ENCODE data around the gene VAC14. TPM values are rescaled to one million over a fixed set of nuclear protein-coding genes. Genes with fewer than 3 reads are reported as not detected.

VAC14 gene
- total and polyA plus RNA-seq, 2 of the 8 experiments (the other 6 are each of a cell fraction or from before 2014, with no cell fraction given) = 56.0 to 108 TPM

DNA sequence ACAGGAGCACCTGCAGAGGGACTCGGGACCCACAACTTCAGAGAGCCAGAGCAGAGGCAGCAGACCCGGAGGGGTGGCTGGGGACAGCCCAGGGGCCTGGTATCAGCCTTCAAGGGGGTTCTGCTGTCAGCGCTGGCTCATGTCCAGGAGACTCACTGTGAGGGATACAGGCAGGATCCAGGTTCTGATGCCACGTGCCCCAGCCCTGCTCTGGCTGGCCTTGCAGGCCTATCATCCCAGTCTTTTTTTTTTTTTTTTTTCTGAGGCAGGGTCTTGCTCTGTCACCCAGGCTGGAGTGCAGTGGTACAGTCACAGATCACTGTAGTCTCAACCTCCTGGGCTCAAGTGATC, 106.1 kb downstream of the VAC14 start:
- Histone ChIP-seq H2AFZ (ENCODE audit: low read length) (no peak overlapping the region), H3K23ac (ENCODE audit: insufficient read length) (no peak overlapping the region), H2BK15ac (ENCODE audit: low read length) (no peak overlapping the region), H3K23me2 (ENCODE audit: low read depth, low read length) (no peaks in the 10 kb centered on the region), H3K14ac (ENCODE audit: insufficient read length) (no peak overlapping the region), H3K36me3 (ENCODE audit: control insufficient read depth in 2 of 4, insufficient read depth in 4 of 4, low read length in 3 of 4) (no peaks in the 10 kb centered on the region), H3K27me3 (replicated peaks in 1 of 4; ENCODE audit: control insufficient read depth in 3 of 4, extremely low read depth in 1 of 4, insufficient read depth in 3 of 4, low read length in 3 of 4) (no peaks in the 10 kb centered on the region), H2BK20ac (ENCODE audit: low read length) (peak overlapping the region; percentile 97; the same call in 1 of the 2 replicates), H3K9ac (replicated peaks in 1 of 4; ENCODE audit: extremely low read depth in 1 of 4, low read depth in 3 of 4, low read length in 3 of 4) (no peak overlapping the region), H3K79me2 (ENCODE audit: control insufficient read depth in 1 of 2, insufficient read depth in 2 of 2, low read length in 2 of 2) (no peaks in the 10 kb centered on the region), H2BK12ac (ENCODE audit: low read depth, low read length) (peak overlapping the region; percentile 94), H3K56ac (replicated peaks; ENCODE audit: insufficient read length, low read depth, low read length) (no peak overlapping the region), H3K4me2 (ENCODE audit: insufficient read depth in 1 of 2, low read depth in 2 of 2, low read length in 2 of 2) (no peak overlapping the region), H3K4me3 (ENCODE audit: extremely low read depth in 1 of 4, insufficient read depth in 2 of 4, low read depth in 3 of 4, low read length in 4 of 4) (no peak overlapping the region), H2BK5ac (ENCODE audit: low read depth, low read length) (peak overlapping the region; percentile 81; the same call in 1 of the 2 replicates), H3K4ac (replicated peaks; ENCODE audit: insufficient read length, low read depth, low read length) (no peak overlapping the region), H2BK120ac (replicated peaks; ENCODE audit: low read depth, low read length) (no peak overlapping the region), H3K18ac (ENCODE audit: extremely low read depth, low read length) (peak overlapping the region; percentile 48), H3K79me1 (ENCODE audit: low read depth, low read length) (no peaks in the 10 kb centered on the region; the same call in 1 of the 2 replicates), H4K20me1 (replicated peaks in 1 of 2; ENCODE audit: control insufficient read depth in 1 of 2, insufficient read depth in 2 of 2, low read length in 2 of 2) (no peaks in the 10 kb centered on the region), H2AK5ac (ENCODE audit: low read depth, low read length) (peak overlapping the region; percentile 25; the same call in 1 of the 2 replicates), H4K5ac (ENCODE audit: insufficient read length, low read depth, low read length) (no peak overlapping the region), H4K8ac (ENCODE audit: extremely low read depth, insufficient read depth, low read length) (no peak overlapping the region; the same call in 1 of the 2 replicates), H4K91ac (replicated peaks; ENCODE audit: insufficient read length, low read length) (peak overlapping the region; percentile 25), H3K4me1 (replicated peaks in 1 of 4; ENCODE audit: control insufficient read depth in 3 of 4, insufficient read depth in 4 of 4, low read length in 3 of 4) (peaks cover 5 to 27% (median 22%) of the 10 kb centered on the region in 4 experiments), H3K27ac (ENCODE audit: low read depth, low read length) (no peak overlapping the region), H3K9me3 (ENCODE audit: insufficient read depth in 2 of 2, low read depth in 1 of 2, low read length in 1 of 2) (no peaks in the 10 kb centered on the region)
- DNase-seq (ENCODE audit: low read depth in 1 of 2, low spot score in 2 of 2) (no peak), FAIRE-seq (no peak)
- ChIA-PET POLR2A (ENCODE audit: partially characterized antibody) (interaction anchor here (0.6 to 1.8 kb wide), 7 partner anchors 15 to 725 kb away, joined by 3 to 5 read pairs (median 4); no protein-coding TSS in a partner anchor), CTCF (ENCODE audit: partially characterized antibody) (interaction anchor here (1.2 to 3.3 kb wide), 4 partner anchors 12 to 76 kb away, joined by 5 to 15 read pairs (median 8); no protein-coding TSS in a partner anchor)
- 85% methylated on average over 4 of the region's 4 CpGs; no CpG with 5 or more reads in 1 of the 2 experiments for WGBS, 2 experiments (ENCODE audit: extremely low coverage in 1 of 2, insufficient coverage in 1 of 2, insufficient read length in 1 of 2, insufficient replicate concordance in 2 of 2, low coverage in 1 of 2, low lambda C conversion rate in 2 of 2, missing lambda C conversion rate in 1 of 2)
- TF ChIP-seq GTF2F1 (IDR thresholded peaks at IDR 0.05; ENCODE audit: borderline replicate concordance, low read depth, low read length) (no peak), SRF (IDR thresholded peaks at IDR 0.05; ENCODE audit: low read depth, low read length) (no peak), FOSL1 (IDR thresholded peaks at IDR 0.05; ENCODE audit: insufficient read depth, low read depth, low read length) (no peak), POLR2AphosphoS5 (IDR thresholded peaks at IDR 0.05; ENCODE audit: low read depth, low read length) (no peak), CREB1 (IDR thresholded peaks at IDR 0.05) (no peak), RNF2 (IDR thresholded peaks at IDR 0.05; ENCODE audit: borderline replicate concordance, low read depth, low read length, missing control alignments, poor library complexity, severe bottlenecking) (no peak), SIN3A (conservative IDR thresholded peaks at IDR 0.05 in 1 of 2, IDR thresholded peaks at IDR 0.05 in 1 of 2; ENCODE audit: low read depth in 1 of 2, low read length in 2 of 2) (no peak), CBX8 (IDR thresholded peaks at IDR 0.05; ENCODE audit: borderline replicate concordance, low read depth, low read length) (no peak), RAD21 (IDR thresholded peaks at IDR 0.05 in 1 of 2, conservative IDR thresholded peaks at IDR 0.05 in 1 of 2; ENCODE audit: low read depth in 2 of 2, low read length in 2 of 2) (no peak), HDAC2 (IDR thresholded peaks at IDR 0.05; ENCODE audit: borderline replicate concordance in 1 of 2, low read depth in 2 of 2, low read length in 2 of 2) (no peak), BRCA1 (IDR thresholded peaks at IDR 0.05; ENCODE audit: low read depth, low read length) (no peak), PHF8 (conservative IDR thresholded peaks at IDR 0.05; ENCODE audit: low read depth, low read length) (no peak), NRF1 (IDR thresholded peaks at IDR 0.05; ENCODE audit: low read depth, low read length) (no peak)
